HG03571 (cell line): Measurements from ENCODE around the gene NELFB.

Experiments used
- ATAC-seq: cut with Tn5 transposase; IDR thresholded peaks from one replicate; pipeline ENCODE4 v1.9.1; 2021; ENCODE audit not compliant: unreplicated experiment

NELFB gene

GRCh38 chr9:137302449-137303150 is 47.5 kb downstream of the NELFB start:
- peak; percentile 42 for ATAC-seq

DNA sequence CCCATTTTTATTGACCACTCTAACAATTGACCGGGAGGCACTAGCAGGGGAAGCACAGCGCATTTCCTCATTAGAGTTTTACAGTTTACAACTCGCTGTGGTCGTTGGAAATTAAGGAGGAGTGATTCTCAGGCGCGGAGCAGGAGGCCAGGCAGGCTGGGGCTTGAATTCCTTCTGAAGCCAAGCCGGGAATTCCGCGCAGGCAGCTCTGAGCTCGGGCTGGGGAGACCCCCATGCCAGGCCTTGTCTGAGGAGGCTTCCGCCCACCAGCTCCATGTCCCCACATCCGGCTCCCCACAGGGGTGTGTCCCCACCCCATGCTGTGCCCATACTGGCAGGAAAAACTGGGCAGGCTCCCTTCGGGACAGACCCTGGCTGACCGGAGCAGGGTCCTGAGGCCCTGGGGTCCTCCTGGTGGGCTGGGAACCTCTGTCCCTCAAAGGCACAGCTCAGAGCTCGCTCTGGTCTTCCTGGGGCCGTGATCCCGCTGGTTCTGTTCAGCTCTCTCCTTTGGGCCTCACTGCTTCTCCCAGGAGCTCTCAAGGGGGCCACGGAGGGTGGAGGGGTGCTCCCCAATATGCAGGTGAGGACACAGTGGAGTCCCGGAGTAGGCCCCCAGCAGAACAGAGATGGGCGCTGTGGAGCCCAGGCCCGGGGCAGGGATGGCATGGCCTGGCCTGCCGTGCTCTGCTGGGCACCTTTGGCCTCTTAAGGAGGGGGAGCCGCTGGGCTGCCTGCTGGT is 48.2 kb downstream of the NELFB start:
- no peak for ATAC-seq

- ATAC-seq = no peak
Measured at GRCh38 chr9:137303893-137304382, 48.8 kb downstream of the NELFB start.

DNA sequence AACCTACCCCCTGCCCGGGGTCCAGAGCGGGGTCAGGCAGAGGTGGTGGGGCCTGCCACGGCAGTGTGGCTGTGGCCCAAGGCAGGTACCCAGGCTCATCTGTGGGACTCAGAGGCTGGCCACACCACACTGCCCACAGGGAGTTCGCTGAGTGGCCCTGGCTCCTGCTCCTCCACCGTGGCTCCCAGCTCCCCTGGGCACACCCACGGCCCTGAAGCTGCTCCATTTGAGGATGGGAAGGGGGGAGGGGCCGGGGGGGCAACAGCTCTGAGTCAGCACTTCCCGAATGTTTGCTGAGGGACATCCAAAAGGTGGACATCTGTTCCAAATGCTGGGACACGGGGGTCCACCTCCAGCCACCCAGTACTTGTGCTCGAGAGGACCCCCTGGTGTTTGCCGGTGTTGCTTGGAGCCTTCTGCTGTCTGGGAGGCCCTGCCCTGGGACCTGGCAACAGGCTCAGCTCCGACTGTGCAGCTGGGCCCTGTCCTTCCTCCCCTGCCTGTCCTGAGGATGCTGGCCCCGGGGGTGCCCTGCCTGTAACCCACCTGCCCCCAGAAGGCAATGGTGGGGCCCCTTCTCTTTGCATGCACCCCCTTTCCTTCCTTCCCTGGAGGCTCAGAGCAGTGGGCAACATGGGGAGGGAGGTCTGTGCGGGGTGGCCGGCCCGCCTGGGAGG is 49.4 kb downstream of the NELFB start:
- no peak for ATAC-seq

DNA sequence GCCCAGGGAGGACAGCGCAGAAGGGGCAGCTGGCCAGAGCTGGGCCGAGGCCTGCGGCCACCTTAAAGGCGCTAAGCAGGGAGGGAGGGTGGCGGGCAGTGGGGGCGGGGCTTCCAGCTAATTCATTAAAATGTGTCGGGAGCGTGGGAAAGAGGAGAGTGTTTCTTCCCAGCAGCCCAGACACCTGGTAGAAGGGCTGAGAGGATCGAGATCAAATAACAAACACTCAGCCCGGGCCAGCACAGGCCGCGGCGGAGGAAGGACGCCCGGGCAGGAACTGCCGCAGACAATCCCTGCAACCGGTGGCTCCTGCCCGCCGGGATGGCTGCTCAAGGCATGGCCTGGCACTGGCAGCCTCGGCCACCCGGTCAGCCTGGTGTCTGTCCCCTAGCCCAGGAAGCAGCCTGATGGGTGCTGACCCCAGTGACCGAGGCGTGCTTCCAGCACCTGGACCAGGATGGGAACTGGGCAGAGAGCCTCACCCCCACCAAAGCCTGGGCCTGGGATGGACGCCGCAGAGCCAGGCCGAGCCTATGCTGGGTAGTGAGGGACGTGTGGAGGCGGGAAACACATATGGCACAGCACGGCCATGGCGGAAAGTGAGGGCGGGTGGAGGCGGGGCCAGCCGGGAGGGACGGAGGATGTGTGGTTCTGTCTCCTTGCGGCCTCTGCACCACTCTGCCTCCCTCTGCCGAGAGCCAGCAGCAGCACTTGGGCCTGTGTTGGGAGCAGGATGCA is 50.1 kb downstream of the NELFB start:
- no peak for ATAC-seq

DNA sequence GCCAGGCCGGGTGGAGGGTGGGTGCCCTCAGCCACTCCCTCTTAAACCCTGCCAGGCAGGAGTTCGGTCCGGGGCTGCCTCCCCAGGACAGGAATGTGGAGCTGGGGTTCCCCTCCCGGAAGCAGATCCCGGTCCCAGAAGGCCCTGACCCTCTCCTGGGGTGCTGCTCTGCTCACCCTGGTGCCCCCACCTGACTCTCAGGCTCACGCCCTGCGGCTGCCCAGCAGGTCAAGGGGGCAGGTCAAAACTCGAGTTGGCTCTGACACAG is 50.6 kb downstream of the NELFB start:
- no peak for ATAC-seq

DNA sequence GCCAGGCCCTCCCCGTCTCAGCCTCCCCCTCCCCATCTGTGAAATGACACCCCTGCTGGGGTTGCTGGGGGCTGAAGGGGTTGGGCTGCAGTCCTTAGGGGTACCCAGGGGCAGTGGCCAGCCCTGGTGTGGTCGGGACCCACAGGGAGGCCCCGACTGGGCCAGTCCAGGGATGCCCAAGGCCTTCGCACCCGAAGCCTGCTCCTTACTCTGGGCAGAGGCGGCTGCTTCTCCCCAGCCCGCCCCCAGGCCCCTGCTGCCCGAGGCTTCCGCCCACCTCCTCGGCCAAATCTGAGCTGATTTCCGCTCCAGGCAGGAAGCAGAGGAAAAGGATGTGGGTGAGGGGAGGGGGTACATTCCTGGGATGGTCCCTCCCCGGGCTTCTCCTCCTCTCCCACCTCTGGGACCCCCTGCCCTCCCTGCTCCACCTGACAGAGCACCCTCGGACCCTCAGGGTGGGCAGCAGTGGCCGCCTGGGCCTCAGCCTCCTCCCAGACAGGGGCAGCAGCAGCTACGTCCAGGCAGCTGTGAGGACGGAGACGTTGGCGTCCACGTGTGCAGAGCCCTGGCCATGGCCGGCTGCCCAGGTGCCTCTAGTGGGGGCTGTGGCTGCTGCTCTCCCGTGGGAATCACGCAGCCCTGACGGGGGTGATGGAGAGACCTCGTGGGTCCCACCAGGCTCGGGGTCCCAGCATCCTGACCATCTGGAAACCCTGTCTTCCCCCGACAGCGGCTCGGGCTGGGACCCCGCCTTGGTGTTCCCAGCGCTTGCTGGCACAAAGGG is 51.1 kb downstream of the NELFB start:
- ATAC-seq = no peak

- ATAC-seq = no peak
Measured at GRCh38 chr9:137306850-137307254, 51.7 kb downstream of the NELFB start.

DNA sequence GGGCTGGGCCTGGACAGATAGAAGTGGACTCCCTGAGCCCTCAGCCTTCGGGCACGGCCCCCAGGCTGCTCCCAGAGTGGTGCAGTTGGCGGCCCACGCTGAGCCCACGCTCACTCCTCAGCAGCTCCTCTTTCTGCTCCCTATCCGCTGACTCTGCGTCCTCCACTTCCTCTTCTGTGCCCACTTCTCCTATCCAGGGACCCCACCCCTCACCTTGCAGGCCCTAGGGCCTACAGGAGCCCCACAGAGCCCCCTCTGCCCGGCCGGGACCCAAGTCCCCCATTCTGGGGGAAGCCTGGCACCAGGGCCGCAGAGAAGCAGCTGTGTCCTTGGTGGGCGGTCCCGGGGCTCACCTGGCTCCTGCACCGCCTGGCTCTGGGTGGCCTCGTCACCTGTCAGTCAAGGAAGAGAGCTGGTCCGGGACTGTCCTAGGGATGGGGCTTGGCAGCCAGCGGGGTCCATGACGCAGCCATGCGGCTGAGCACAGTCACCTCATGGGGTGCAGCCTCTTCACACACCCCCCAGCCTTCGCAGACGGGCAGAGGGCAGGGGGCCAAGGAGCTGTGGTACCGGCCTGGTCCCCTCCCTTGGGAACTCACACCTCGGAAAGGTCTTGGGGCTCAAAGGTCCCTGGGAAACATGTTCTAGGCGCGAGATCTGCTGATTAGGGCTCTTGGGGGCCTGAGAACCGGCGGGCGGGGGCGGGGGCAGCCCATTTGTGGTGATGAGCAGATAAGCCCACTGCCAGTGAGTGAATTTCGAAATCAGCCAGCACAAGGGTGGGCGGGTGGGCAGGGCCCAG is 52.3 kb downstream of the NELFB start:
- no peak for ATAC-seq

- no peak for ATAC-seq
Measured at GRCh38 chr9:137308057-137308619, 53.0 kb downstream of the NELFB start.

DNA sequence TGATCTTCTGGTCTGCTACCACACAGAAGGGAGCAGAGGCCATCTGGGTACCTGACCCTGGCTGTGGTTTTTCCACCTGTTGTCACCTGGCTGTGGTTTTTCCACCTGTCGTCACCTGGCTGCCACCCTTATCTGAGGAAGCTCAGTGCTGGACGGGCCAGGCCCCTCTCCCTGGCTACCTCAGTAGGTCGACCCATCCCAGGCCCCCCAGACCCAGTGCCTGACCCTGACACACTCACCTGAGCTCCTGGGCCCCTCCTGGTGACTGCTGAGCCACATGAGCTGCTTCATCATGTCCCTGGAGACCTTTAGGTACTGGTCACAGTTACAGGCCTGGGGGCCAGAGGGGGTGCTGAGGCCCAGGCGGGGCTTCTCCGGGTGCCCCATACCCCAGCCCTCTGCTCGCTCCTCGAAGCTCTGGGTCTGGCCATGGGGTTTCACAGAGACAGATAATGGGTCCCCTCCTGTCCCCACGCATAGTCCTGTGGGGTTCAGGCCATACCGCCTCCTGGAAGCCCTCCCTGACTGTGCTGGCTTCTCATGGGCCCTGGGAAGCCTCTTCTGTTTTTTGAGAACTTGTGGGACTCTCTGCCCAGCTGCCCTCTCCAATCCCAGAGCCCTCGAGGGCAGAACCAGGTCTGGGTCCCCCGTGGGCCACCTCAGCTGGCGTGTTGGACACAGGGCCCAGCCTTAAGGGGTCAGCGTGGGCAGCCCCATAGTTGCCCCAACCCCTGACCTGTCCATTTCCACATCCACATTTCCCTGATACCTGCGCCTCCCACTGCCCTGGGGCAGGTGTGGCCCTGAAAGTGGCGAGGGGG is 54.5 kb downstream of the NELFB start:
- no peak for ATAC-seq

GRCh38 chr9:137310189-137311052 is 55.3 kb downstream of the NELFB start:
- ATAC-seq = no peak

DNA sequence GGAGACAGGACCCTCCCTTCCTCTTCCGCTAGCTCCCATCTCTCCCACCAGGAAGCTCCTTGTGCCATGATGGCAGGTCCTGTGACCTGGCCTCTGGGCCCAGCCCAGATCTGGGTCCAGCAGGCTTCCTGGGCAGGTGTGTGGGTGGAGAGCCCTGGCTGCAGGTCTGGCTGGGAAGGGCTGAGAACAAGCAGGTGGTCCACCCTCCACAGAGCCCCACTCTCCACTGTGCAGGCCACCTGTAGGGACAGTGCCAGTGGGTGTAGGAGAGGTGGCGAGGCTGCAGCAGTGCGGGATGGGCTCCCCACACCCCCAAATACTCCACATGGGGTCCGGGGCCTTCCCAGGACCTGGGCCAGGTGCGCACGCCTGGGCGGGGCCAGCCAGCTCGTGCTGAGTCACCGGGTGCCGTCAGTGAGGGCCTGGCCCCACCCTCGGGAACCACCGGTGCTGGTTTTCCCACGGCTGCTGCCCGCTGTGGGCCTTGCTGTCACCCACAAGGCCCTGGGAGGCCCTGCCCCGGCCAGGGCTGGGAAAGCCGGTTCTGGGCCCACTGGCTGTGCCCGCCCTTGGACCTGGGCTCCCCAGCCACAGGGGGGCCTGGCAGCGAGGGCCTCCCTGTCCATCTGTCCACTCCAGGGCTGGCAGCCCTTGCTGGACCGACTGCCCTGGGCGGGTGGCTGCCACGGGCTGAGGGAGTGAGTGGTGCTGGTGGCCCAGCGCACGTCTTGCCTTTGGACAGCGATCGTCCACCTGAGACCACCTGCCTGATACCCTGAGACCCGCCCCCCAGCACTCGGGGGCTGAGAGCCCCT is 56.3 kb downstream of the NELFB start:
- no peak for ATAC-seq

DNA sequence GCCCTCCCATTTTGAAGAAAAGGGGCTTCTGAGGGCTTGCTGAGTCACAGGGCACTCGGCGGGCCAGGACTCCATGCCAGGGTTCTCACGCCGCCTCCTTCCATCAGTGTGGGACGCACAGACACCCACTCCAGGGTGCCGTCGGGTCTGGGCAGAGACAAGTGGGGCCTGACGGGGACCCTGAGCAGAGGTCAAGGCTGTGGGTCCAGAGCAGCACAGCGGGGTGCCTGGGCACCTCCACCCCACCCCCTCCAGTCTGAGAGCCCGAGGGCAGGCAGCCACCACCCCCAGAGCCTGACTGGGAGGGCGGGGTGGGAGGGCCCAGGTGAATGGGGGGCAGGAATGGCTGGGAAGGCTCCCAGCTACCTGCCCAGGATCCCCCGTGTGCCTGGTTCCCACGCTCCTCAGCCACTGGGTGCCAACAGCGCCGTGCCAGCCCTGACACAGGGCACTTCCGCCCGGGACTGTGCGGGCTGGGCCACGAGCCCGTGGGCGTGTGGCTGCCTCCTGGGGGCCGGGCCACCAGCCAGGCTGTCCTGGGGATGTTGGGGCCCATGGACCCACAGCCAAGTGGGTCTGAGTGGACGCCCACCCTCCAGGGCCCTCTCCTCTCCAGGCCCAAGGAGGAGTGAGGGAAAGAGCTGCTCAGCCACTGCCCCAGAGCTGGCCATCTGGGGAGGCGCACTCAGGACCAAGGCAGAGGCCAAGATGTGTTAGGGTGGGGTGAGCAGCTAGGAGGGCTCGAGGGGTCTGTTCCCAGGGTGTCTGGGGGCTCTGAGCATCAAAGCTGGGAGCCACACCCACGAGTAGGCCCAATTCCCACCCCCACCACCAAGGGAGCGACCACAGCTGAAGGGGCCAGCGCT is 57.1 kb downstream of the NELFB start:
- ATAC-seq = no peak

DNA sequence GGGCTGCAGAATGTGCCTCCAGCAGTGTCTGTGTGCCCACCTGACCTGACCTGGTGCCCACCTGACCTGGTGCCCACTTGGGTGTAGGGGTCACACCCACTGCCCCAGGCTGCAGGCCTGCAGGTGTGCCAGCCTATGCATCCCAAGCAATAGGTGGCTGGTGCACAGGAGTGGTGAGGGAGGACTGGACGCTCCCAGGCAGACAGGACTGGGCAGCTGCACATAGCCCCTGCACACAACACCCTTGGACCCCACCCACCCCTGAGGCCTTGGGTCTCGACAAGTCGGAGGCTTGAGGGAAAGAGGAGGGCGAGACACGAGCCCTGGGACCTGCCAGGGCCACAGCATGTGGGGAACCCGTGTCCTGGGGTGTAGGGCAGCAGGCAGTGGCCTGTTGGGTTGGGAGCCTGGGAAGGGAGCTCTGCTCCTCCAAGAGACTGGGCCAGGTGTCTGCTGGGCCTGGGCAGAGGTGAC is 57.8 kb downstream of the NELFB start:
- ATAC-seq = no peak
